ENCODE measurements around the gene S1PR1. TPM values are rescaled to one million over a fixed set of nuclear protein-coding genes. Genes with fewer than 3 reads are reported as not detected.
"Not testable (repeated sequence)": the region's sequence is repeated elsewhere in the genome, so short reads cannot be mapped to it uniquely, and the experiment has no call there.

The S1PR1 gene
- total RNA-seq, 1 donor: 247 TPM

GRCh38 chr1:101207271-101207670 lies 29.5 kb upstream of the S1PR1 start:
- not testable (repeated sequence) for H3K27me3 ChIP-seq (ENCODE audit: insufficient read depth, low read length); H3K4me1 ChIP-seq (ENCODE audit: insufficient read depth, low read length); H3K9me3 ChIP-seq (ENCODE audit: low read depth, low read length); H3K4me3 ChIP-seq (ENCODE audit: low read length)

DNA sequence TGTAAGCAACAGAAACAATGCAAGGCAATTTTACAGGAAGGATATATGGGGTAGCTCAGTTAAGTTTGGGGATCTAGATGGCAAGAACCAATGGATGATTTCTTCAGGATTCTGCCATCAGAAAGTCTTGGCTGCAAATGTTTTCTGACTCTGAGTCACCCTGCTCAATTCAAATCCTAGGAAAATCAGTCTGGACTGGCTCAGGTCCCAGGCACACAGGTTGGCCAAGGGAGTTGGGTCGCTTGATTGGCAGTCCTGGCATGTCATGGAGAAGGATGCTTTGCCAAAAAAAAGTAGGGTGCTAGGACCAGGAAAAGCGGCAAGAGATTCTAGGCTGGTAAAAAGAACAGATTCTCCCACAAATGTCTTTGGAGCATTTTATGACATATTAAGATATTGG lies 28.9 kb upstream of the S1PR1 start:
- H3K4me1 ChIP-seq (ENCODE audit: insufficient read depth, low read length): no peaks in the 10 kb centered on the region
- H3K27me3 ChIP-seq (ENCODE audit: insufficient read depth, low read length): no peaks in the 10 kb centered on the region
- H3K9me3 ChIP-seq (ENCODE audit: low read depth, low read length): no peaks in the 10 kb centered on the region
- no peak overlapping the region for H3K4me3 ChIP-seq (ENCODE audit: low read length)

- Histone ChIP-seq H3K4me1 (ENCODE audit: insufficient read depth, low read length) (no peaks in the 10 kb centered on the region), H3K9me3 (ENCODE audit: low read depth, low read length) (no peaks in the 10 kb centered on the region), H3K4me3 (ENCODE audit: low read length) (no peak overlapping the region), H3K27me3 (ENCODE audit: insufficient read depth, low read length) (no peaks in the 10 kb centered on the region)
These were observed 21.3 kb upstream of the S1PR1 start for GRCh38 chr1:101215363-101216011.

DNA sequence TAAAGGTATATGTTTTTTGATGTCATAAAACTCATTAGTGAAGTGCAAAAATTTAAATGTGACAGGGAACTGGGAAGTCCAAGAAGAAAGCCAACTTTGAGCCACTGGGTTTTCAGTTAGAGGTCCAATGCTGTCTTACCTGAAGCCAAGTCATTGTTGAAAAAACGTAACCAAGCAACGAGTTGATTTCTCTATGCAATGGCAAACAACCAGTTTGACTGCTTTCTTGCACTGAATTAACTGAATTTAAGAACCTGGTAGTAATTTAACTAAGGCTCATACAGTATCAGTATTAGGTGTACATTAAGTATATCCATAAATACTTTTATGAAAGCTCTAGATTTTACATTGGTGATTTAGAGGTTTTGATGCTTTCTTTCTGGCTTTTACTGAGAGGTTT lies 20.2 kb upstream of the S1PR1 start:
- H3K4me1 ChIP-seq (ENCODE audit: insufficient read depth, low read length): no peaks in the 10 kb centered on the region
- H3K9me3 ChIP-seq (ENCODE audit: low read depth, low read length): no peaks in the 10 kb centered on the region
- H3K4me3 ChIP-seq (ENCODE audit: low read length): no peak overlapping the region
- H3K27me3 ChIP-seq (ENCODE audit: insufficient read depth, low read length): no peaks in the 10 kb centered on the region

DNA sequence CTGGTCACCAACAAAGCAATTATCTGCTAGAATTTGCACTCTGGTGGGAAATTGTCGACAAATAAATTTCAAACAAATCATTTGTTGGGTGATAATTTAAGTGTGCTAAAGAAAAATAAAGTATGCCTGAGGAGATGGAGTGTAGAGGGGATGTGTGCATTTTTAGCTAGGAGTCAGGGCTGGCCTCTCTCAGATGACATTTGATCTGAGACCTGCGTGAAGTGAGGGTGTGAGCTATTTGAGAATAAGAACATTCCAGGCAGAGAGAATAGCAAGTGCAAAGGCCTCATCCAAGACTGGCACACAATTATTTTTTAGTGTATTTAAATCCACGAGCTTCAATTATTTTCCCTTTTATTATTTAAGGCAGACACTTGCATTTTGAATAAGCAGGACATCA lies 19.7 kb upstream of the S1PR1 start:
- H3K4me3 ChIP-seq (ENCODE audit: low read length): no peak overlapping the region

DNA sequence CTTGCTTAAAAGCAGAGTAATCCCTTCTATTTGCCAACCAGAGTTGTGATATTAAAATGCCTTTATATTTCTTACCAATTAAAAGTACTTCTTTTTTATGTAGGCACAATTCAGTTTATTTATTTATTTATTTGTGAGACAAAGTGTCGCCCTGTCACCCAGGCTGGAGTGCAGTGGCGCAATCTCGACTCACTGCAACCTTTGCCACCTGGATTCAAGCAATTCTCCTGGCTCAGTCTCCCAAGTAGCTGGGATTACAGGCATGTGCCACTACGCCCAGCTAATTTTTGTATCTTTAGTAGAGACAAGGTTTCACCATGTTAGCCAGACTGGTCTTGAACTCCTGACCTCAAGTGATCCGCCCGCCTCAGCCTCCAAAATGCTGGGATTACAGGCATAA lies 17.9 kb upstream of the S1PR1 start:
- H3K4me3 ChIP-seq (ENCODE audit: low read length); H3K9me3 ChIP-seq (ENCODE audit: low read depth, low read length); H3K27me3 ChIP-seq (ENCODE audit: insufficient read depth, low read length); H3K4me1 ChIP-seq (ENCODE audit: insufficient read depth, low read length): not testable (repeated sequence)

More for the DNA sequence above, 19.7 kb upstream of the S1PR1 start:
- peaks cover 1% of the 10 kb centered on the region for H3K4me1 ChIP-seq (ENCODE audit: insufficient read depth, low read length)
- no peaks in the 10 kb centered on the region for H3K9me3 ChIP-seq (ENCODE audit: low read depth, low read length)
- H3K27me3 ChIP-seq (ENCODE audit: insufficient read depth, low read length): no peaks in the 10 kb centered on the region

DNA sequence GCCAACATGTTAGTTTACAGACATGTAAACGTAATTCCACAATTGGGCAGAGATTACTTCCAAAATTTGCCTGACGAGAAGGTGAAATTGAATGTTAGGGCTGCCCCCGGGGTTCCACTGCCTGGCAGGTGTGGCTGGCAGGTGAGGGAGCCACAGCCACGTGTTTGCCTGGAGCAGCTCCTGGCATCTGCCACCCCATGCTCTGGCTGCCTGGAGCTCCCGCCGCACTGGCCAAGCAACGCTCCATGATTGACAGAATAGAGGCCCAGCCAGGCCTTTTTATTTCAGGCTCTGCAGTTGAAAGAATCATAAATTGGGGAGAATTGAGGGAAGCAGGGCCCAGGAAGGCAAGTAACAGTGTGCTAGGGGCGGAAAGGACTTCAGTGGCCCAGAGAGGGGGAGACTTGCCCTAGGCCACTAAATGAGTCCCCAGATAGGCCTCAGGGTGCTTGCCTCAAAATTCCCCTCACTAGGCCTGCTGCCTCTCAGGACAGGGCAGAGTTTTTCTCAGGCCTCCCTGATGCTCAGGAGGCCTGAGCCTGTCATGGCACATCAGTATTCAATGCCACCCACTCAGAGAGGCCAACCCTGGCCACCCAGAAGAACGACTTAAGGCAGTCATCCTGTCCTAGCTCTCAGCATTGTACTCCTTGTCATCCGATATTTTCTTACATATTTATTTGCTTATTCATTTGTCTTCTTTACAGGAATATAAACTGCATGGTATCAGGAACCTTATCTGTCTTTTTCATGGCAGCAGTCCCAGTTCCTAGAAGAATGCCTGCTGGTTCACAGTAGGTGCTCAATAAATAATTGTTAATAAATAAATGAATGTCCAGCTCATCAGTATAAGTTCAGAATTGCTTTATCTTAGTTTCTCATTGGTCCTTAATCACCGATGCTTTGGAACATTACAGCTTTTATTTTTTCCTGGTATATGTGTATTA lies 16.6 kb upstream of the S1PR1 start:
- Histone ChIP-seq H3K4me1 (ENCODE audit: insufficient read depth, low read length) (peaks cover 4% of the 10 kb centered on the region), H3K27me3 (ENCODE audit: insufficient read depth, low read length) (no peaks in the 10 kb centered on the region), H3K4me3 (ENCODE audit: low read length) (no peak overlapping the region), H3K9me3 (ENCODE audit: low read depth, low read length) (no peaks in the 10 kb centered on the region)

DNA sequence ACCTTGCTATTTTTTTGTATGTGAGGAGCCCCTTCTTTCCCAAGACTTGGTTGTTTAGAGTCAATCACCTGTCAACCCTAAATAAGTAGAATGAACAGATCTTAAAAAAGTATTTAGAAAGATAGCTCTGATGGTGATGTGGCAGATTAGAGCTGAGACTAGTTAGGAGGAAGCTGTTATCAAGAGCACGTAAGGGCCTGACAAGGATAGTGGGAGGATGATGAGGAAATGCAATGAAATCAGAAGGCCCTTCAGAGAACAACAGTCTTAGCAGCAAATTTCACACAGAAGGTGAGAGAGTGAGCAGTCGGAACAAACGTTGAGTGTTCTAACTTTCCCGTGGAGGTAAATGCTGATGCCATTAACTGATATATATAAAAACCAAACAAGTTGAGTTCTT lies 15.9 kb upstream of the S1PR1 start:
- Histone ChIP-seq H3K4me1 (ENCODE audit: insufficient read depth, low read length) (peaks cover 4% of the 10 kb centered on the region), H3K9me3 (ENCODE audit: low read depth, low read length) (no peaks in the 10 kb centered on the region), H3K4me3 (ENCODE audit: low read length) (no peak overlapping the region), H3K27me3 (ENCODE audit: insufficient read depth, low read length) (no peaks in the 10 kb centered on the region)

DNA sequence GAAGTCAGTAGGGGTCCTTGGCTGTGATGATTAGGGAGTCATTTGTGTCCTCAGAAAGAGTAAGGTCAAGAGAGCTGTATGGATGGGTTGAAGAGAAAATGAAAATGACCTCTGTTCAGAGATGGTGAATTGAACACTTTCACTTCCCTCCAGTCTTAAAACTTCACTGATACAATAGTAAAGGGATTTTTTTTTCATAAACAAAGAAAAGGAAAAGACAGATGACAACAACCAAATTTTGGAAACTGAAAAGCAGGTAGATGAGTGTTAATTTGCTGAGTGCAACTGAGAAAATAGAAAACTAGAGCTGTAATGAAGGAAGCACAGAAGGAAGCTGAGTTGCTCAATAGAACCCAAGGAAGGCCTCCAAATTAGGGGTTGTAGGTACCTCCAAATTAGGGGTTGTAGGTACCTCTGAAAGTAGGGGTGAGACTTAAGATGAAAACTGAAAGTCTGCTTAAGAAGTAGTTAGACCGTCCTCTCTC lies 14.8 kb upstream of the S1PR1 start:
- no peaks in the 10 kb centered on the region for H3K27me3 ChIP-seq (ENCODE audit: insufficient read depth, low read length)
- peaks cover 4% of the 10 kb centered on the region for H3K4me1 ChIP-seq (ENCODE audit: insufficient read depth, low read length)
- H3K4me3 ChIP-seq (ENCODE audit: low read length): no peak overlapping the region
- H3K9me3 ChIP-seq (ENCODE audit: low read depth, low read length): no peaks in the 10 kb centered on the region

- H3K9me3 ChIP-seq (ENCODE audit: low read depth, low read length): no peaks in the 10 kb centered on the region
- H3K4me1 ChIP-seq (ENCODE audit: insufficient read depth, low read length): no peaks in the 10 kb centered on the region
- no peaks in the 10 kb centered on the region for H3K27me3 ChIP-seq (ENCODE audit: insufficient read depth, low read length)
- no peak overlapping the region for H3K4me3 ChIP-seq (ENCODE audit: low read length)
These were observed 9.0 kb upstream of the S1PR1 start for GRCh38 chr1:101227837-101228236.

- Histone ChIP-seq H3K27me3 (ENCODE audit: insufficient read depth, low read length) (no peaks in the 10 kb centered on the region), H3K9me3 (ENCODE audit: low read depth, low read length) (no peaks in the 10 kb centered on the region), H3K4me1 (ENCODE audit: insufficient read depth, low read length) (peaks cover 6% of the 10 kb centered on the region), H3K4me3 (ENCODE audit: low read length) (no peak overlapping the region)
These were observed 8.2 kb upstream of the S1PR1 start for GRCh38 chr1:101228424-101229134.

DNA sequence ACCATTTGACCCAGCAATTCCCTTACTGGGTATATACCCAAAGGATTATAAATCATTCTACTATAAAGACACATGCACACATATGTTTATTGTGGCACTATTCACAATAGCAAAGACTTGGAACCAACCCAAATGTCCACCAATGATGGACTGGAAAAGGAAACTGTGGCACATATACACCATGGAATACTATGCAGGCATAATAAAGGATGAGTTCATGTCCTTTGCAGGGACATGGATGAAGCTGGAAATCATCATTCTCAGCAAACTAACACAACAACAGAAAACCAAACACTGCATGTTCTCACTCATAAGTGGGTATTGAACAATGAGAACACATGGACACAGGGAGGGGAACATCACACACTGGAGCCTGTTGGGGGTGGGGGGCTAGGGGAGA lies 4.6 kb upstream of the S1PR1 start:
- H3K4me3 ChIP-seq (ENCODE audit: low read length); H3K27me3 ChIP-seq (ENCODE audit: insufficient read depth, low read length); H3K9me3 ChIP-seq (ENCODE audit: low read depth, low read length): not testable (repeated sequence)
- peaks cover 24% of the 10 kb centered on the region for H3K4me1 ChIP-seq (ENCODE audit: insufficient read depth, low read length)

- Histone ChIP-seq H3K27me3 (ENCODE audit: insufficient read depth, low read length) (peaks cover 5% of the 10 kb centered on the region), H3K4me1 (ENCODE audit: insufficient read depth, low read length) (peaks cover 33% of the 10 kb centered on the region), H3K9me3 (ENCODE audit: low read depth, low read length) (no peaks in the 10 kb centered on the region), H3K4me3 (ENCODE audit: low read length) (no peak overlapping the region)
These were observed 3.3 kb upstream of the S1PR1 start for GRCh38 chr1:101233495-101233894.

DNA sequence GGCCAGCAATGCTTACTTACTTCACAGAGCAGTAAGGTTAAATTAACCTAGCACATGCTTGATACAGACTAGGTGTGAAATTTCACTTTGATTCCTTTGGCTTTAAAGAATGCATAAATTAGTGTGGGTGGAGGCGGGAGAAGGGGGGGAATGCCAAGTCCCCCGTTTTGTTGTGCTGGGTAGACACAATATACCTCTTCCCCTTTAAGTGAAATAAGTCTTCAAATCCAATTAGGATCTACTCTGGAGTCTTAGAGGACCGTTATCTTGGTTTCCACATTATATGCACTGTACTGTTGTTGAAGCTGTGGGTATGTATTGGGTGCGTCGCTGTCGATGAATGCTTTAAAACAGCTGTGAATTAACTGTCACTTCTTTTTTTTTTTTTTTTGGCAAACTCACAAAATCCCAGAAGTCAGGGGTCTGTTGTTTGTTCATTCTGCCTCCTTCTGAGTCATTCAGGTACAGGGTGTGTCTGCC lies 1.6 kb upstream of the S1PR1 start:
- H3K9me3 ChIP-seq (ENCODE audit: low read depth, low read length): no peaks in the 10 kb centered on the region
- H3K4me3 ChIP-seq (ENCODE audit: low read length): peak overlapping the region; percentile 93
- peaks cover 49% of the 10 kb centered on the region for H3K4me1 ChIP-seq (ENCODE audit: insufficient read depth, low read length)
- H3K27me3 ChIP-seq (ENCODE audit: insufficient read depth, low read length): peaks cover 5% of the 10 kb centered on the region
